ENCODE results near the gene HSF5.
A peak's percentile ranks its signal among the peaks of the same experiment; 100 is the strongest.
"Not testable (repeated sequence)": the region's sequence is repeated elsewhere in the genome, so short reads cannot be mapped to it uniquely, and the experiment has no call there.

Gene HSF5

GRCh38 chr17:58481798-58482197, 6.4 kb downstream of the HSF5 start:
- not testable (repeated sequence) for DNase-seq (ENCODE audit: low read depth in 3 of 3)

- no peak for DNase-seq (ENCODE audit: low read depth in 3 of 3)
Observed at GRCh38 chr17:58480090-58480489, 8.1 kb downstream of the HSF5 start.

GRCh38 chr17:58476812-58477211, 11.4 kb downstream of the HSF5 start:
- no peak for DNase-seq (ENCODE audit: low read depth in 3 of 3)

- no peak for DNase-seq (ENCODE audit: low read depth in 3 of 3)
Observed at GRCh38 chr17:58475985-58476384, 12.2 kb downstream of the HSF5 start.

- DNase-seq (ENCODE audit: low read depth in 3 of 3): no peak
Observed at GRCh38 chr17:58470356-58470755, 17.9 kb downstream of the HSF5 start.

- DNase-seq (ENCODE audit: low read depth in 3 of 3): no peak
Observed at GRCh38 chr17:58468944-58469343, 19.3 kb downstream of the HSF5 start.

- no peak for DNase-seq (ENCODE audit: low read depth in 3 of 3)
Observed at GRCh38 chr17:58455491-58455890, 32.7 kb downstream of the HSF5 start.

- DNase-seq (ENCODE audit: low read depth in 3 of 3): no peak
Observed at GRCh38 chr17:58452738-58453137, 35.5 kb downstream of the HSF5 start.

- DNase-seq (ENCODE audit: low read depth in 3 of 3): peak; percentile 32 to 65 (median 49)
Observed at GRCh38 chr17:58447039-58447975, 40.9 kb downstream of the HSF5 start.

- no peak for DNase-seq (ENCODE audit: low read depth in 3 of 3)
Observed at GRCh38 chr17:58446086-58446485, 42.1 kb downstream of the HSF5 start.

GRCh38 chr17:58436805-58437239, 51.4 kb downstream of the HSF5 start:
- DNase-seq (ENCODE audit: low read depth in 3 of 3): no peak

GRCh38 chr17:58436245-58436644, 52.0 kb downstream of the HSF5 start:
- no peak for DNase-seq (ENCODE audit: low read depth in 3 of 3)

- DNase-seq (ENCODE audit: low read depth in 3 of 3): no peak
Observed at GRCh38 chr17:58432806-58433573, 55.2 kb downstream of the HSF5 start.

GRCh38 chr17:58427807-58428206, 60.4 kb downstream of the HSF5 start:
- no peak for DNase-seq (ENCODE audit: low read depth in 3 of 3)

- no peak for DNase-seq (ENCODE audit: low read depth in 3 of 3)
Observed at GRCh38 chr17:58421711-58422110, 66.5 kb downstream of the HSF5 start.

GRCh38 chr17:58420827-58421226, 67.4 kb downstream of the HSF5 start:
- DNase-seq (ENCODE audit: low read depth in 3 of 3): no peak

- peak; percentile 68 to 87 (median 82) for DNase-seq (ENCODE audit: low read depth in 3 of 3)
Observed at GRCh38 chr17:58417300-58418092, 70.7 kb downstream of the HSF5 start, which contains the start of gene RNF43. TSS of gene RNF43 (minus strand) at chr17:58417534. CDS start at chr17:58415577, 1,957 bp downstream.

GRCh38 chr17:58416937-58417299, 71.3 kb downstream of the HSF5 start:
- DNase-seq (ENCODE audit: low read depth in 3 of 3): no peak

- no peak for DNase-seq (ENCODE audit: low read depth in 3 of 3)
Observed at GRCh38 chr17:58416396-58416795, 71.8 kb downstream of the HSF5 start.

- DNase-seq (ENCODE audit: low read depth in 3 of 3): no peak
Observed at GRCh38 chr17:58415371-58416055, 72.7 kb downstream of the HSF5 start.

- DNase-seq (ENCODE audit: low read depth in 3 of 3): no peak
Observed at GRCh38 chr17:58414596-58414997, 73.6 kb downstream of the HSF5 start.

Measured in stimulated activated CD4-positive, alpha-beta T cell treated with anti-CD3 and anti-CD28 coated beads, TNF-alpha, amount 100 ng/mL, for 48 hours (primary cell).